IPS-20b (cell line): ENCODE data around the gene MATR3.

Experiments used
- H3K27ac ChIP-seq: one replicate; pipeline ENCODE4 v1.5.1; 2013; ENCODE audit warnings: low read length
- H3K27me3 ChIP-seq: 2 replicates; pipeline ENCODE4 v1.6.1; 2013; ENCODE audit warnings: mild to moderate bottlenecking, low read length, inconsistent platforms; ENCODE audit not compliant: insufficient read depth
- H3K36me3 ChIP-seq: 2 replicates; pipeline ENCODE4 v1.6.1; 2013; ENCODE audit warnings: low read depth, mild to moderate bottlenecking, inconsistent platforms, low read length, moderate library complexity; ENCODE audit not compliant: insufficient read depth
- H3K4me1 ChIP-seq: 2 replicates; pipeline ENCODE4 v1.6.1; 2013; ENCODE audit warnings: mild to moderate bottlenecking, control low read depth, inconsistent platforms, low read length, moderate library complexity; ENCODE audit not compliant: insufficient read depth
- H3K4me3 ChIP-seq: 2 replicates; pipeline ENCODE4 v1.5.1; 2013; ENCODE audit warnings: mild to moderate bottlenecking, low read length, inconsistent platforms
- H3K9ac ChIP-seq: 2 replicates; pipeline ENCODE4 v1.6.1; 2013; ENCODE audit warnings: low read depth, mild to moderate bottlenecking, inconsistent platforms, low read length, moderate library complexity
- H3K9me3 ChIP-seq: 2 replicates; pipeline ENCODE4 v1.6.1; 2013; ENCODE audit warnings: mild to moderate bottlenecking, low read depth, low read length, inconsistent platforms; ENCODE audit not compliant: insufficient read depth

Gene MATR3

GRCh38 chr5:139368613-139369012 is 75.1 kb downstream of the MATR3 start:
- Histone ChIP-seq H3K9ac (no peak overlapping the region), H3K27ac (no peak overlapping the region), H3K4me3 (no peak overlapping the region), H3K9me3 (no peaks in the 10 kb centered on the region), H3K27me3 (no peaks in the 10 kb centered on the region), H3K4me1 (no peaks in the 10 kb centered on the region), H3K36me3 (peaks cover 74% of the 10 kb centered on the region)

GRCh38 chr5:139369181-139369580 is 75.6 kb downstream of the MATR3 start:
- Histone ChIP-seq H3K4me1 (no peaks in the 10 kb centered on the region), H3K27me3 (no peaks in the 10 kb centered on the region), H3K36me3 (peaks cover 68% of the 10 kb centered on the region), H3K27ac (no peak overlapping the region), H3K9ac (no peak overlapping the region), H3K9me3 (no peaks in the 10 kb centered on the region), H3K4me3 (no peak overlapping the region)

- no peak overlapping the region for H3K4me3 ChIP-seq
- H3K27me3 ChIP-seq: no peaks in the 10 kb centered on the region
- H3K9ac ChIP-seq: no peak overlapping the region
- H3K9me3 ChIP-seq: no peaks in the 10 kb centered on the region
- no peak overlapping the region for H3K27ac ChIP-seq
- peaks cover 45% of the 10 kb centered on the region for H3K36me3 ChIP-seq
- no peaks in the 10 kb centered on the region for H3K4me1 ChIP-seq
Measured at GRCh38 chr5:139371482-139372435, 78.2 kb downstream of the MATR3 start.

GRCh38 chr5:139374909-139375308 is 81.4 kb downstream of the MATR3 start:
- no peaks in the 10 kb centered on the region for H3K4me1 ChIP-seq
- no peak overlapping the region for H3K27ac ChIP-seq
- no peak overlapping the region for H3K4me3 ChIP-seq
- H3K9ac ChIP-seq: no peak overlapping the region
- H3K27me3 ChIP-seq: no peaks in the 10 kb centered on the region
- no peaks in the 10 kb centered on the region for H3K9me3 ChIP-seq
- H3K36me3 ChIP-seq: peaks cover 17% of the 10 kb centered on the region

GRCh38 chr5:139376364-139376763 is 82.8 kb downstream of the MATR3 start:
- Histone ChIP-seq H3K4me1 (no peaks in the 10 kb centered on the region), H3K36me3 (peaks cover 8% of the 10 kb centered on the region), H3K9ac (no peak overlapping the region), H3K4me3 (no peak overlapping the region), H3K27ac (no peak overlapping the region), H3K27me3 (no peaks in the 10 kb centered on the region), H3K9me3 (no peaks in the 10 kb centered on the region)

GRCh38 chr5:139377226-139377625 is 83.7 kb downstream of the MATR3 start:
- Histone ChIP-seq H3K36me3 (no peaks in the 10 kb centered on the region; the same call in 1 of the 2 replicates), H3K27me3 (no peaks in the 10 kb centered on the region), H3K9ac (no peak overlapping the region), H3K9me3 (no peaks in the 10 kb centered on the region), H3K4me3 (no peak overlapping the region), H3K27ac (no peak overlapping the region), H3K4me1 (no peaks in the 10 kb centered on the region)

GRCh38 chr5:139378101-139378825 is 84.7 kb downstream of the MATR3 start:
- Histone ChIP-seq H3K9ac (no peak overlapping the region), H3K27me3 (no peaks in the 10 kb centered on the region), H3K9me3 (no peaks in the 10 kb centered on the region), H3K4me3 (no peak overlapping the region), H3K27ac (no peak overlapping the region), H3K36me3 (no peaks in the 10 kb centered on the region), H3K4me1 (no peaks in the 10 kb centered on the region)

GRCh38 chr5:139378941-139379361 is 85.4 kb downstream of the MATR3 start:
- no peak overlapping the region for H3K4me3 ChIP-seq
- no peaks in the 10 kb centered on the region for H3K9me3 ChIP-seq
- no peak overlapping the region for H3K9ac ChIP-seq
- no peaks in the 10 kb centered on the region for H3K4me1 ChIP-seq
- H3K27me3 ChIP-seq: no peaks in the 10 kb centered on the region
- H3K36me3 ChIP-seq: no peaks in the 10 kb centered on the region
- H3K27ac ChIP-seq: no peak overlapping the region

GRCh38 chr5:139379626-139380449 is 86.3 kb downstream of the MATR3 start:
- Histone ChIP-seq H3K9me3 (no peaks in the 10 kb centered on the region), H3K27me3 (no peaks in the 10 kb centered on the region), H3K27ac (no peak overlapping the region), H3K4me1 (no peaks in the 10 kb centered on the region), H3K4me3 (no peak overlapping the region), H3K36me3 (no peaks in the 10 kb centered on the region), H3K9ac (no peak overlapping the region)
